GM20000 (cell line): ENCODE data around the gene DPPA3.
A peak's percentile ranks its signal among the peaks of the same experiment; 100 is the strongest.
"Not testable (repeated sequence)": the region's sequence is repeated elsewhere in the genome, so short reads cannot be mapped to it uniquely, and the experiment has no call there.

ENCODE experiments used
- DNase-seq: peaks from one replicate; pipeline ENCODE4 v3.0.0; 2012; ENCODE audit warnings: low spot score
- TF ChIP-seq, protein P1 (sequence below): IDR thresholded peaks from 2 replicates; pipeline ENCODE4 v1.5.1; 2012; ENCODE audit warnings: mild to moderate bottlenecking, control low read depth; ENCODE audit errors: extremely low read depth, missing control alignments

DPPA3 gene

DNA sequence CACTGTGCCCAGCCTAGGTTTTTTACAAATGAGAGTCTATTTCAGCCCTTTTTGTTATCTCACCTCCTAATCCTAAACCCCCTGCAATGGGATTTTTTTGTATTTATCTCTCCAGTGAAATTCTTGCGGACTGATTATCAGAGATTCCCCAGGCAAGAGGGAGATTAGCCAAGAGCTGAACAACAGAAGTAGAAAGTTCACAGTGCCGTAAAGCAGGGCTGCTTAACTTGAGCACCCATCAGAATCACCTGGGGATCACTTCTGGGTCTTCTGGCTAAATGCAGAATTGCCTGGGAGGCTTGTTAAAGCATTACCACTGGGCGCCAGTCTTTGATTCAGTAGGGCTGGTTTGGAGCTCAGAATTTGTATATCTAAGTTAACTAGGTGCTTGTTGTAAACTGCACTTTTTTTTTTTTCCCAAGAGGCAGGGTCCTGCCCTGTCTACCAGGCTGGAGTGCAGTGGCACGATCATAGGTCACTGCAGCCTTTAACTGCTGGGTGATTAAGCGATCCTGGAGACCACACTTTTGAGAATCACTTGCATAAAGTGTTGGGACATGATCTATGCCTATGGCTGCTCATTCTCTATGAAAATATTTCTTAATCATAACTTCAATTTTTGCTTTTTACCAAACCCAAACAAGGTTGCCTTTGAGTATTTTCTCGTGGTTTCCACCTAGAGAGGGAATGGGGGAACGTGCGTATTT, 1.1 kb upstream of the DPPA3 start:
- no peak for DNase-seq
- TF ChIP-seq, protein P1, sequence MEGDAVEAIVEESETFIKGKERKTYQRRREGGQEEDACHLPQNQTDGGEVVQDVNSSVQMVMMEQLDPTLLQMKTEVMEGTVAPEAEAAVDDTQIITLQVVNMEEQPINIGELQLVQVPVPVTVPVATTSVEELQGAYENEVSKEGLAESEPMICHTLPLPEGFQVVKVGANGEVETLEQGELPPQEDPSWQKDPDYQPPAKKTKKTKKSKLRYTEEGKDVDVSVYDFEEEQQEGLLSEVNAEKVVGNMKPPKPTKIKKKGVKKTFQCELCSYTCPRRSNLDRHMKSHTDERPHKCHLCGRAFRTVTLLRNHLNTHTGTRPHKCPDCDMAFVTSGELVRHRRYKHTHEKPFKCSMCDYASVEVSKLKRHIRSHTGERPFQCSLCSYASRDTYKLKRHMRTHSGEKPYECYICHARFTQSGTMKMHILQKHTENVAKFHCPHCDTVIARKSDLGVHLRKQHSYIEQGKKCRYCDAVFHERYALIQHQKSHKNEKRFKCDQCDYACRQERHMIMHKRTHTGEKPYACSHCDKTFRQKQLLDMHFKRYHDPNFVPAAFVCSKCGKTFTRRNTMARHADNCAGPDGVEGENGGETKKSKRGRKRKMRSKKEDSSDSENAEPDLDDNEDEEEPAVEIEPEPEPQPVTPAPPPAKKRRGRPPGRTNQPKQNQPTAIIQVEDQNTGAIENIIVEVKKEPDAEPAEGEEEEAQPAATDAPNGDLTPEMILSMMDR, result no peak

DNA sequence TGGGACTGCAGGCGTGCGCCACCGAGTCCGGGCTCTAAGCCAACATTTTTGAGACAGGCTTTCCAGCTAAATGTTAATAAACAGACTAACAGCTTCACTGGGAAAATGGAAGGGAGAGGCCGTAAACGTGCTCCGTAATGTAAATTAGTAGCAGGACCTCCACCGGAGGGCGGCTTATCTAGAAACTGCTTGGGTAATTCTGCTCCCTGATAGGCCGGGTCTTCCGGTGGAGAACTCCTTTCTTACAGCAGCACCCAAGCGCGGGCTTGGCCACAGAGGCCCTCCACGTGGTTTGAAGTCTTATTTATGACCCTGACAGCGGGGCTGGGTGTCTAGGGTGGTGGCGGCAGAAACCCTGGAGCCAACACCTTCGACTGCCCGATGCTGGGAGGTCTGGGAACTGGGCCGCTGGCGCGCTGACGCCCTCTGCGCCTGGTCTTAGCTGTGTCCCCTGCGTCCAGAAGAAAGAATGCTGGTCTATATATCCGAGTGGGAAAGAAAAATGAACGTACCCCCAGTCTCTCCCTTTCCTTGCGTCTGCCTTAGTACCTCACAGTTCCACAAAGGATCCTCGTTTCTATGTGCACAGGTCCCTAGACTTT, 1.7 kb downstream of the DPPA3 start:
- TF ChIP-seq, protein P1, result no peak
- DNase-seq, result no peak

DNA sequence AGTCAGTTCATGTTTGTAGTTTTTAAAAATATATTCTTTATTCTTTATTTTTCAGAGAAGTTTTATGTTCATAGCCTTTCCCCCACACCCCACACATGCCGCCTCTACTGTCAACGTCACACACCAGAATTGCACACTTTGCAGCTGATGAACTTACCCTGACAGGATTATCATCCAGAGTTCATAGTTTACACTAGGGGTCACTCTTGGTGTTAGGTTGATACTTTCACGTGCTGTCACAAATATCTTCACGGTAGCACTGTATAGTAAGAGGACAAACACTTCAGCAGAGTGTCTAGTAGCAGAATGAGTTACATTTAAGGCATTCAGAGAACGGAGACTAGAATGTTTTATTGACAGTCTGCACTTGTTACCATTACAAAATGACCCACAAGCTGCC, 5.1 kb downstream of the DPPA3 start:
- TF ChIP-seq, protein P1, result peak; percentile 4
- peak; percentile 33 for DNase-seq

DNA sequence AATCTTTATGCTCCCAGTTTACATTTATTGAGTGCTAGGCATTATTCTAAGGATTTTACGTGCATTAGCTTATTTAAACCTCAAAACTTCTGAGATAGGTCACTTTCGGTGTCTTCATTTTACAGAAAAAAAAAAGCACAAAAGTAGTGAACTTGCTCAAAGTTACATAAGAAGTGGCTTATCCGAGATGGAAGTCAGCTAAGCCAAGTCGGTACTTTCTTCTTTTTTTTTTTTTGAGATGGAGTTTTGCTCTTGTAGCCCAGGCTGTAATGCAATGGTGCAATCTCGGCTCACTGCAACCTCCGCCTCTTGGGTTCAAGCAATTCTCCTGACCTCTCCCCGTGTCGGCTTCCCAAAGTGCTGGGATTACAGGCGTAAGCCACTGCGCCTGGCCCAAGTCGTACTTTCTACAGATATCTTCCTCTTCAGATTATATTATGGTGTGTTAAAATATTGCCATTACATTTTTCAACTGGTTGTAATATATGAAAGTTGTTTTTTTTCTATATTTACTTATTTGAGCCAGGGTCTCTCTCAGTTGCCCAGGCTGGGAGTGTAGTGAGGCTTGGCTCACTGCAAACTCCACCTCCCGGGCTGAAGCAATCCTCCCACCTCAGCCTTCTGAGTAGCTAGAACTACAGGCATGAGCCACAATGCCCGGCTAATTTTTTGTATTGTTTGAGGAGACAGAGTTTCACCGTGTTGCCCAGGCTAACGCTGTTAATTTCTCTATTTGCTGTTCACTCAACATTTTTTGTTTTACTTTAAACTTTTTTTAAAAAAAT, 8.9 kb downstream of the DPPA3 start:
- TF ChIP-seq, protein P1, result no peak
- DNase-seq, result no peak

DNA sequence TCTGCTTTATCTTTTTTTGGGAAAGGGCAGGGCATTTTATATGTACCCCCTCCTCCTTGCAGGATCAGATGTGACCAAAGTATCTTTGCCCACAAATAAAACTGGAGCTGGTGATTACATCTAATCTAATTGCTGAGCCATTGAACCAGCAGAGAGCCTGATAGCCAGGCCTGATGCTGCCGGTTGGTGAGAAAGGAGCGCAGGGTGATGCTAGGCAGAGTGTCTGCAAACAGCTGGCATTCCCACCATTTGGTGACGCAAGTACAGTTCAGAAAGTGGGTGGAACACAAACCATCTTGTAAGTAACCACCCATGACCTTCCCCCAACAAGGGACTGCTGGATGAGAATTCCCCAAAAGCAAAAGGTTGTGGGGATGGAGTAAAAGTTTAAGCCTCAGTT, 12.7 kb downstream of the DPPA3 start:
- TF ChIP-seq, protein P1, result no peak
- no peak for DNase-seq

DNA sequence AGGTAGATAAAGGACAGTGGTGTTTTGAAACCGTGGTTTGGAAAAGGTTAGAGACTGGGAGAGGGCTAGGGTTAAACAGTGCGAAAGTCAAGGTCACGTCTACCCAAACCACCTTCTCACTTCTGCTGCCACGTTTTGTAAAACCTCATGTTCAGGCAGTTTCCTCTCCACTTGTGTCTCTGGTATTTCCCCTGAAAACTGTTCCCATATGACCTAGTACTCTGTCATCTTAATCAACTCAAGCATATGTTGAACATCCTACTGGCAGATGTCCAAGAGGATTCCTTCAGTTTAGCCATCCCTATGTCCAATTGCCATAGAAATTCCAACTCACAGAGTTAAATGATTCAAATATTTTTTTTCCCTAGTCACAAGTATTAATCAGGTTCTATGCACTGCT, 18.5 kb downstream of the DPPA3 start:
- no peak for DNase-seq
- TF ChIP-seq, protein P1, result no peak

DNA sequence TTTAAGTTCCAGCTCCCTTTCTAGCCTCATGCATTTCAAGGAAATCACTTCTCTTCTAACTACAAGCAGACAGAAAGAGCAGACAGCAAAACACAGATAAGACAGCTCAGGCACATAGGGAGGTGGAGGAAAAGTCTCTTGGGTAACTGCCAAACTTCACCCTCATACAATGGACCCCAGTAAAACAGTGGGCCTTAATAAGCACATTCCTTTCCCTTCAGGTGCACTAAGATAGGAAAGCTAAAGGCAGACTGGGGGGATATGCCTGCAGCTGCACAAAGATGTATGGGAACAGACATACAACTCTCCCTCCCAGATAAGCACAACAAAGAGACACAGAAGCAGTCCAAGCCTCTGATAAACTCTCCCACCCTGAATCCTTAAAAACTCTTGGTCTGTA, 19.8 kb downstream of the DPPA3 start:
- DNase-seq, result not testable (repeated sequence)

DNA sequence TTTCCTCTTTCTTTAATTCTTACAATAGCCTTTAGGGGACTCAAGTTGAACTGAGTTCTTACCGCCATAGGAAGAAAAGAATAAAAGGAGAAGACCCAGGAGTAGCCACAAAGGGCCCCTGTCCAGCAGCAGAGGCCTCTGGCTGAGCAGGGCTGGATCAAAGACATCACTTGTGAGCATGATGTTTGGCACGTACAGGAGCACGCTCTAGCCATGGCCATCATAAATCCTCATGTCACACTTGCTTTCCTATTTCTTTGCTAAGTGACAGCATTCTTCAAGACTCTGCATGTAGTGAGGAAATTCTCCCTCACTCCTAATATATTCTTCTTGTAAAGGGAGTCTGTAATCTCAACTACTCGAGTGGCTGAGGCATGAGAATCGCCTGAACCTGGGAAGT, 20.3 kb downstream of the DPPA3 start:
- DNase-seq, result no peak
- TF ChIP-seq, protein P1, result no peak
